Neural cell (in vitro differentiated cells): Measurements from ENCODE around the gene AP3M1.

Source experiments
- POLR2AphosphoS5 ChIP-seq: IDR thresholded peaks from 2 replicates; pipeline ENCODE4 v1.6.1; 2012
- RAD21 ChIP-seq: fragments of 450-650 bp; conservative IDR thresholded peaks from 2 replicates; pipeline ENCODE4 v1.6.1; 2014; ENCODE audit warnings: antibody characterized with exemption, mild to moderate bottlenecking, moderate library complexity

DNA sequence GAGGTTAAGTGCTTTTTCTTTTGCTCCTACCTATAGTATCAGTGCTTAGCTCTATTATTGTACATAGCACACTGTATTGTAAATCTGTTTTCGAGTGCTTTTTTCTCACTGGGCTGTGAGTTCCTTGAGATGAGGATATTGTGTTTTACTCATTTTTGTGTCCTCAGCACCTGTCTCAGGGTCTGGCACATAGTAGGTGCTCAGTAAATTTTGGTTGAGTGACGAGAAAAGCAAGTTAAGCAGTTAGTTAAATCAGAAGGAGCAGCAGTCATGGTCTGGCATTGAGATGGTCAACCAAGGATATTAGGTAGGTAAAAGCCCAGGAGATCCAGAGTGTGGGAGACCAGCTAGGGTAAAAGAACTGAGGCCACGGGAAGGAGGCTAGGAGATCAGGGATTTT, 51.2 kb downstream of the AP3M1 start:
- TF ChIP-seq RAD21 (no peak), POLR2AphosphoS5 (no peak)
